ENCODE measurements around the gene WNT3.

WNT3 gene

GRCh38 chr17:46777943-46778915, 40.3 kb downstream of the WNT3 start:
- DNase-seq (ENCODE audit: low read depth, low spot score): no peak
- in situ Hi-C loops (cut with HindIII; ENCODE audit: low sequenced_read_pairs): no loop called here
- no peak overlapping the region for H3K4me3 ChIP-seq (ENCODE audit: low read depth, low read length)
- no peak for TF ChIP-seq CTCF (IDR thresholded peaks at IDR 0.05; ENCODE audit: low read depth, low read length)

GRCh38 chr17:46776298-46777005, 42.0 kb downstream of the WNT3 start:
- DNase-seq (ENCODE audit: low read depth, low spot score): no peak
- H3K4me3 ChIP-seq (ENCODE audit: low read depth, low read length): no peak overlapping the region
- in situ Hi-C loops (cut with HindIII; ENCODE audit: low sequenced_read_pairs): no loop called here
- no peak for TF ChIP-seq CTCF (IDR thresholded peaks at IDR 0.05; ENCODE audit: low read depth, low read length)

- in situ Hi-C loops (cut with HindIII; ENCODE audit: low sequenced_read_pairs): no loop called here
- TF ChIP-seq CTCF (IDR thresholded peaks at IDR 0.05; ENCODE audit: low read depth, low read length): no peak
- H3K4me3 ChIP-seq (ENCODE audit: low read depth, low read length): no peak overlapping the region
- DNase-seq (ENCODE audit: low read depth, low spot score): no peak
Observed at GRCh38 chr17:46774108-46774737, 44.3 kb downstream of the WNT3 start.

GRCh38 chr17:46773676-46774075, 44.8 kb downstream of the WNT3 start:
- TF ChIP-seq CTCF (IDR thresholded peaks at IDR 0.05; ENCODE audit: low read depth, low read length): no peak
- no peak overlapping the region for H3K4me3 ChIP-seq (ENCODE audit: low read depth, low read length)
- no peak for DNase-seq (ENCODE audit: low read depth, low spot score)
- in situ Hi-C loops (cut with HindIII; ENCODE audit: low sequenced_read_pairs): no loop called here

GRCh38 chr17:46773221-46773605, 45.3 kb downstream of the WNT3 start:
- DNase-seq (ENCODE audit: low read depth, low spot score): no peak
- no peak for TF ChIP-seq CTCF (IDR thresholded peaks at IDR 0.05; ENCODE audit: low read depth, low read length)
- in situ Hi-C loops (cut with HindIII; ENCODE audit: low sequenced_read_pairs): no loop called here
- H3K4me3 ChIP-seq (ENCODE audit: low read depth, low read length): no peak overlapping the region

- H3K4me3 ChIP-seq (ENCODE audit: low read depth, low read length): peak overlapping the region; percentile 34
- no peak for TF ChIP-seq CTCF (IDR thresholded peaks at IDR 0.05; ENCODE audit: low read depth, low read length)
- in situ Hi-C loops (cut with HindIII; ENCODE audit: low sequenced_read_pairs): no loop called here
- DNase-seq (ENCODE audit: low read depth, low spot score): no peak
Observed at GRCh38 chr17:46772475-46773220, 45.8 kb downstream of the WNT3 start.
